ENCODE measurements around the gene FSCN2.

Gene FSCN2

DNA sequence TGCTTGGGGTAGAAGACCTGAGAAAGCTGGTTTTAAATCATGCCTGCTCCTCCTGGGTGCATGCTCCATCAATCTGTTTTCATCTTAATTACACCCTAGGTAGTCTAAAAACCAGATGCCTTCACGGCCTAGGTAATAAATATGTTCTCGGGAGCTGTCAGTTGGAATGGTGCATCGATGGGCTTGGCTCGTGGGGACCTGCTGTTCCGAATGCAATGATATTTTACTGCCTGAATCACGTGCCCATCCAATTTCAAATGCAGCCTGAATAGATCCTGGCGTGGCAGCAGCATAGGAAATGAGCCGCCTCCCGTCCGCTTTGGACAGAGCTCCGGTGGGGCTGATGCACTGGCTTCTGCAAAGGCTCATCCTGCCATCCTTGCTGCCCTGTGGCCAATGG lies 42.8 kb downstream of the FSCN2 start:
- Histone ChIP-seq H3K4me3 (ENCODE audit: low read depth, low read length, poor library complexity, severe bottlenecking) (no peak overlapping the region), H3K9me3 (ENCODE audit: low read length) (no peaks in the 10 kb centered on the region), H3K27me3 (ENCODE audit: insufficient read depth, low read length) (no peaks in the 10 kb centered on the region), H2AFZ (ENCODE audit: low read length) (no peak overlapping the region), H3K9ac (ENCODE audit: low read length) (no peak overlapping the region), H3K4me2 (ENCODE audit: low read length) (no peak overlapping the region), H3K36me3 (ENCODE audit: insufficient read depth, low read length) (peaks cover 86% of the 10 kb centered on the region), H3K9me2 (ENCODE audit: low read depth, low read length) (no peaks in the 10 kb centered on the region), H4K20me1 (ENCODE audit: insufficient read depth, low read length) (no peaks in the 10 kb centered on the region), H3F3A (ENCODE audit: insufficient read depth, low read length) (no peaks in the 10 kb centered on the region), H3K4me1 (ENCODE audit: insufficient read depth, low read length, severe bottlenecking) (no peaks in the 10 kb centered on the region), H3K27ac (ENCODE audit: low read depth, low read length, poor library complexity, severe bottlenecking) (no peak overlapping the region), H3K79me2 (ENCODE audit: insufficient read depth, low read length) (no peaks in the 10 kb centered on the region)
- TF ChIP-seq, protein P1, sequence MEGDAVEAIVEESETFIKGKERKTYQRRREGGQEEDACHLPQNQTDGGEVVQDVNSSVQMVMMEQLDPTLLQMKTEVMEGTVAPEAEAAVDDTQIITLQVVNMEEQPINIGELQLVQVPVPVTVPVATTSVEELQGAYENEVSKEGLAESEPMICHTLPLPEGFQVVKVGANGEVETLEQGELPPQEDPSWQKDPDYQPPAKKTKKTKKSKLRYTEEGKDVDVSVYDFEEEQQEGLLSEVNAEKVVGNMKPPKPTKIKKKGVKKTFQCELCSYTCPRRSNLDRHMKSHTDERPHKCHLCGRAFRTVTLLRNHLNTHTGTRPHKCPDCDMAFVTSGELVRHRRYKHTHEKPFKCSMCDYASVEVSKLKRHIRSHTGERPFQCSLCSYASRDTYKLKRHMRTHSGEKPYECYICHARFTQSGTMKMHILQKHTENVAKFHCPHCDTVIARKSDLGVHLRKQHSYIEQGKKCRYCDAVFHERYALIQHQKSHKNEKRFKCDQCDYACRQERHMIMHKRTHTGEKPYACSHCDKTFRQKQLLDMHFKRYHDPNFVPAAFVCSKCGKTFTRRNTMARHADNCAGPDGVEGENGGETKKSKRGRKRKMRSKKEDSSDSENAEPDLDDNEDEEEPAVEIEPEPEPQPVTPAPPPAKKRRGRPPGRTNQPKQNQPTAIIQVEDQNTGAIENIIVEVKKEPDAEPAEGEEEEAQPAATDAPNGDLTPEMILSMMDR (IDR thresholded peaks at IDR 0.05; ENCODE audit: low read length) = no peak
- no peak for TF ChIP-seq EZH2 (IDR thresholded peaks at IDR 0.05; ENCODE audit: borderline replicate concordance, low read length)

- H3K36me3 ChIP-seq (ENCODE audit: insufficient read depth, low read length) = peaks cover 86% of the 10 kb centered on the region
- no peak overlapping the region for H3K9ac ChIP-seq (ENCODE audit: low read length)
- H3K9me3 ChIP-seq (ENCODE audit: low read length) = no peaks in the 10 kb centered on the region
- H2AFZ ChIP-seq (ENCODE audit: low read length) = no peak overlapping the region
- H3K9me2 ChIP-seq (ENCODE audit: low read depth, low read length) = no peaks in the 10 kb centered on the region
- no peaks in the 10 kb centered on the region for H3K4me1 ChIP-seq (ENCODE audit: insufficient read depth, low read length, severe bottlenecking)
- no peaks in the 10 kb centered on the region for H3F3A ChIP-seq (ENCODE audit: insufficient read depth, low read length)
- H3K79me2 ChIP-seq (ENCODE audit: insufficient read depth, low read length) = no peaks in the 10 kb centered on the region
- H4K20me1 ChIP-seq (ENCODE audit: insufficient read depth, low read length) = no peaks in the 10 kb centered on the region
- no peak for TF ChIP-seq EZH2 (IDR thresholded peaks at IDR 0.05; ENCODE audit: borderline replicate concordance, low read length)
- TF ChIP-seq, protein P1 (IDR thresholded peaks at IDR 0.05; ENCODE audit: low read length) = no peak
- no peaks in the 10 kb centered on the region for H3K27me3 ChIP-seq (ENCODE audit: insufficient read depth, low read length)
- no peak overlapping the region for H3K4me2 ChIP-seq (ENCODE audit: low read length)
- H3K4me3 ChIP-seq (ENCODE audit: low read depth, low read length, poor library complexity, severe bottlenecking) = no peak overlapping the region
- H3K27ac ChIP-seq (ENCODE audit: low read depth, low read length, poor library complexity, severe bottlenecking) = no peak overlapping the region
Measured at GRCh38 chr17:81572563-81573168, 44.5 kb downstream of the FSCN2 start.

GRCh38 chr17:81573794-81574642 lies 45.8 kb downstream of the FSCN2 start:
- Histone ChIP-seq H3K4me2 (ENCODE audit: low read length) (no peak overlapping the region), H3K27me3 (ENCODE audit: insufficient read depth, low read length) (no peaks in the 10 kb centered on the region), H3K9ac (ENCODE audit: low read length) (no peak overlapping the region), H3K4me3 (ENCODE audit: low read depth, low read length, poor library complexity, severe bottlenecking) (no peak overlapping the region), H3K36me3 (ENCODE audit: insufficient read depth, low read length) (peaks cover 85% of the 10 kb centered on the region), H3K27ac (ENCODE audit: low read depth, low read length, poor library complexity, severe bottlenecking) (no peak overlapping the region), H2AFZ (ENCODE audit: low read length) (no peak overlapping the region), H3K9me2 (ENCODE audit: low read depth, low read length) (no peaks in the 10 kb centered on the region), H4K20me1 (ENCODE audit: insufficient read depth, low read length) (no peaks in the 10 kb centered on the region), H3K79me2 (ENCODE audit: insufficient read depth, low read length) (no peaks in the 10 kb centered on the region), H3K9me3 (ENCODE audit: low read length) (no peaks in the 10 kb centered on the region), H3K4me1 (ENCODE audit: insufficient read depth, low read length, severe bottlenecking) (no peaks in the 10 kb centered on the region), H3F3A (ENCODE audit: insufficient read depth, low read length) (no peaks in the 10 kb centered on the region)
- no peak for TF ChIP-seq EZH2 (IDR thresholded peaks at IDR 0.05; ENCODE audit: borderline replicate concordance, low read length)
- TF ChIP-seq, protein P1 (IDR thresholded peaks at IDR 0.05; ENCODE audit: low read length) = no peak
